NCI-H2196 (cell line): Measurements from ENCODE around the gene ARID1B.

ENCODE experiments used
- DNase-seq: peaks from one replicate; lab custom pipeline; 2025; ENCODE audit not compliant: unreplicated experiment; lab: John Stamatoyannopoulos, UW

The ARID1B gene

GRCh38 chr6:157168471-157168870 is 391.3 kb downstream of the ARID1B start:
- DNase-seq = no peak

- DNase-seq = no peak
Measured at GRCh38 chr6:157169226-157169625, 392.0 kb downstream of the ARID1B start.

- DNase-seq = no peak
Measured at GRCh38 chr6:157169656-157170055, 392.5 kb downstream of the ARID1B start.

GRCh38 chr6:157170535-157170934 is 393.4 kb downstream of the ARID1B start:
- no peak for DNase-seq

GRCh38 chr6:157171801-157172200 is 394.6 kb downstream of the ARID1B start:
- DNase-seq = no peak

GRCh38 chr6:157172231-157172701 is 395.1 kb downstream of the ARID1B start:
- no peak for DNase-seq

GRCh38 chr6:157172830-157173536 is 395.8 kb downstream of the ARID1B start:
- DNase-seq = no peak

- no peak for DNase-seq
Measured at GRCh38 chr6:157173776-157174175, 396.6 kb downstream of the ARID1B start.

GRCh38 chr6:157174731-157175130 is 397.6 kb downstream of the ARID1B start:
- DNase-seq = no peak

GRCh38 chr6:157177731-157178336 is 400.7 kb downstream of the ARID1B start:
- no peak for DNase-seq

GRCh38 chr6:157181649-157182048 is 404.5 kb downstream of the ARID1B start:
- no peak for DNase-seq

- no peak for DNase-seq
Measured at GRCh38 chr6:157182503-157183264, 405.5 kb downstream of the ARID1B start.

GRCh38 chr6:157184202-157185015 is 407.2 kb downstream of the ARID1B start:
- DNase-seq = peak; percentile 44

- DNase-seq = no peak
Measured at GRCh38 chr6:157185171-157185570, 408.0 kb downstream of the ARID1B start.

GRCh38 chr6:157185986-157186385 is 408.8 kb downstream of the ARID1B start:
- no peak for DNase-seq

- DNase-seq = no peak
Measured at GRCh38 chr6:157186785-157187181, 409.6 kb downstream of the ARID1B start.

GRCh38 chr6:157187182-157188083 is 410.3 kb downstream of the ARID1B start:
- DNase-seq = peak; percentile 73

- no peak for DNase-seq
Measured at GRCh38 chr6:157188213-157188612, 411.0 kb downstream of the ARID1B start.

GRCh38 chr6:157193443-157193996 is 416.3 kb downstream of the ARID1B start:
- DNase-seq = no peak

- no peak for DNase-seq
Measured at GRCh38 chr6:157194110-157194509, 416.9 kb downstream of the ARID1B start.
